ENCODE measurements around the gene FBLN1. TPM values are rescaled to one million over a fixed set of nuclear protein-coding genes. Genes with fewer than 3 reads are reported as not detected.
A peak's percentile ranks its signal among the peaks of the same experiment; 100 is the strongest.

The FBLN1 gene
- total RNA-seq, 1 experiment from 2014 or later: 21.0 TPM

GRCh38 chr22:45578524-45579147, 76.0 kb downstream of the FBLN1 start:
- Histone ChIP-seq H3K4me1 (no peaks in the 10 kb centered on the region), H3K27ac (no peak overlapping the region), H3K27me3 (peaks cover 13% of the 10 kb centered on the region; the same call in 1 of the 2 replicates), H3K9me3 (replicated peaks) (no peaks in the 10 kb centered on the region), H3K4me3 (no peak overlapping the region), H3K36me3 (no peaks in the 10 kb centered on the region)
- DNase-seq: no peak

GRCh38 chr22:45579306-45579705, 76.6 kb downstream of the FBLN1 start:
- H3K27me3 ChIP-seq: peaks cover 13% of the 10 kb centered on the region; the same call in 1 of the 2 replicates
- DNase-seq: peak in 1 of 2 experiments; percentile 20
- H3K4me1 ChIP-seq: no peaks in the 10 kb centered on the region
- no peak overlapping the region for H3K27ac ChIP-seq
- no peaks in the 10 kb centered on the region for H3K9me3 ChIP-seq (replicated peaks)
- no peak overlapping the region for H3K4me3 ChIP-seq
- H3K36me3 ChIP-seq: no peaks in the 10 kb centered on the region

- no peak for DNase-seq
- no peaks in the 10 kb centered on the region for H3K9me3 ChIP-seq (replicated peaks)
- no peak overlapping the region for H3K4me3 ChIP-seq
- H3K4me1 ChIP-seq: no peaks in the 10 kb centered on the region; the same call in 1 of the 2 replicates
- H3K27ac ChIP-seq: no peak overlapping the region
- no peaks in the 10 kb centered on the region for H3K36me3 ChIP-seq
- peaks cover 13% of the 10 kb centered on the region; the same call in 1 of the 2 replicates for H3K27me3 ChIP-seq
Observed at GRCh38 chr22:45579806-45580725, 77.4 kb downstream of the FBLN1 start.

- no peak overlapping the region for H3K27ac ChIP-seq
- H3K4me3 ChIP-seq: no peak overlapping the region
- H3K27me3 ChIP-seq: peaks cover 13% of the 10 kb centered on the region; the same call in 1 of the 2 replicates
- peaks cover 2% of the 10 kb centered on the region; the same call in 1 of the 2 replicates for H3K4me1 ChIP-seq
- no peak for DNase-seq
- H3K36me3 ChIP-seq: no peaks in the 10 kb centered on the region
- H3K9me3 ChIP-seq (replicated peaks): no peaks in the 10 kb centered on the region
Observed at GRCh38 chr22:45580726-45581381, 78.2 kb downstream of the FBLN1 start.

GRCh38 chr22:45581549-45582080, 78.9 kb downstream of the FBLN1 start:
- DNase-seq: no peak
- Histone ChIP-seq H3K27me3 (peaks cover 13% of the 10 kb centered on the region; the same call in 1 of the 2 replicates), H3K36me3 (no peaks in the 10 kb centered on the region), H3K4me3 (no peak overlapping the region), H3K9me3 (replicated peaks) (no peaks in the 10 kb centered on the region), H3K4me1 (peaks cover 2% of the 10 kb centered on the region; the same call in 1 of the 2 replicates), H3K27ac (no peak overlapping the region)

- no peak overlapping the region for H3K27ac ChIP-seq
- DNase-seq: no peak
- H3K9me3 ChIP-seq (replicated peaks): no peaks in the 10 kb centered on the region
- no peaks in the 10 kb centered on the region for H3K36me3 ChIP-seq
- H3K4me3 ChIP-seq: no peak overlapping the region
- H3K27me3 ChIP-seq: peaks cover 13% of the 10 kb centered on the region; the same call in 1 of the 2 replicates
- peaks cover 2% of the 10 kb centered on the region; the same call in 1 of the 2 replicates for H3K4me1 ChIP-seq
Observed at GRCh38 chr22:45582236-45582954, 79.7 kb downstream of the FBLN1 start.

- no peaks in the 10 kb centered on the region for H3K36me3 ChIP-seq
- peaks cover 2% of the 10 kb centered on the region; the same call in 1 of the 2 replicates for H3K4me1 ChIP-seq
- no peaks in the 10 kb centered on the region for H3K9me3 ChIP-seq (replicated peaks)
- no peak overlapping the region for H3K4me3 ChIP-seq
- no peak overlapping the region for H3K27ac ChIP-seq
- H3K27me3 ChIP-seq: peaks cover 13% of the 10 kb centered on the region; the same call in 1 of the 2 replicates
- no peak for DNase-seq
Observed at GRCh38 chr22:45582955-45583320, 80.3 kb downstream of the FBLN1 start.

- Histone ChIP-seq H3K4me3 (no peak overlapping the region), H3K27me3 (peaks cover 13% of the 10 kb centered on the region; the same call in 1 of the 2 replicates), H3K36me3 (no peaks in the 10 kb centered on the region), H3K27ac (no peak overlapping the region), H3K4me1 (peaks cover 2% of the 10 kb centered on the region; the same call in 1 of the 2 replicates), H3K9me3 (replicated peaks) (no peaks in the 10 kb centered on the region)
- no peak for DNase-seq
Observed at GRCh38 chr22:45583504-45583903, 80.8 kb downstream of the FBLN1 start.

- H3K4me3 ChIP-seq: no peak overlapping the region
- H3K27ac ChIP-seq: no peak overlapping the region
- DNase-seq: no peak
- no peaks in the 10 kb centered on the region for H3K36me3 ChIP-seq
- H3K4me1 ChIP-seq: peaks cover 2% of the 10 kb centered on the region; the same call in 1 of the 2 replicates
- H3K9me3 ChIP-seq (replicated peaks): no peaks in the 10 kb centered on the region
- peaks cover 8% of the 10 kb centered on the region; the same call in 1 of the 2 replicates for H3K27me3 ChIP-seq
Observed at GRCh38 chr22:45584121-45584570, 81.5 kb downstream of the FBLN1 start.

- H3K4me1 ChIP-seq: peaks cover 2% of the 10 kb centered on the region; the same call in 1 of the 2 replicates
- no peaks in the 10 kb centered on the region for H3K9me3 ChIP-seq (replicated peaks)
- H3K27me3 ChIP-seq: peaks cover 6% of the 10 kb centered on the region; the same call in 1 of the 2 replicates
- DNase-seq: no peak
- H3K4me3 ChIP-seq: no peak overlapping the region
- no peaks in the 10 kb centered on the region for H3K36me3 ChIP-seq
- H3K27ac ChIP-seq: no peak overlapping the region
Observed at GRCh38 chr22:45584621-45585436, 82.1 kb downstream of the FBLN1 start.

GRCh38 chr22:45585437-45585755, 82.7 kb downstream of the FBLN1 start:
- Histone ChIP-seq H3K9me3 (replicated peaks) (no peaks in the 10 kb centered on the region), H3K36me3 (no peaks in the 10 kb centered on the region), H3K4me1 (peaks cover 2% of the 10 kb centered on the region; the same call in 1 of the 2 replicates), H3K27ac (no peak overlapping the region), H3K27me3 (peaks cover under 1% of the 10 kb centered on the region; the same call in 1 of the 2 replicates), H3K4me3 (no peak overlapping the region)
- no peak for DNase-seq

- H3K27ac ChIP-seq: no peak overlapping the region
- no peaks in the 10 kb centered on the region for H3K36me3 ChIP-seq
- H3K4me3 ChIP-seq: no peak overlapping the region
- no peaks in the 10 kb centered on the region for H3K9me3 ChIP-seq (replicated peaks)
- no peak for DNase-seq
- peaks cover 2% of the 10 kb centered on the region; the same call in 1 of the 2 replicates for H3K4me1 ChIP-seq
- H3K27me3 ChIP-seq: no peaks in the 10 kb centered on the region; the same call in 1 of the 2 replicates
Observed at GRCh38 chr22:45585946-45586540, 83.4 kb downstream of the FBLN1 start.
